8988T (cell line): ENCODE data around the gene ZNF410.
"Not testable (repeated sequence)": the region's sequence is repeated elsewhere in the genome, so short reads cannot be mapped to it uniquely, and the experiment has no call there.

Source experiments
- DNase-seq: peaks from one replicate; pipeline ENCODE4 v3.0.0; 2011

The ZNF410 gene, protein sequence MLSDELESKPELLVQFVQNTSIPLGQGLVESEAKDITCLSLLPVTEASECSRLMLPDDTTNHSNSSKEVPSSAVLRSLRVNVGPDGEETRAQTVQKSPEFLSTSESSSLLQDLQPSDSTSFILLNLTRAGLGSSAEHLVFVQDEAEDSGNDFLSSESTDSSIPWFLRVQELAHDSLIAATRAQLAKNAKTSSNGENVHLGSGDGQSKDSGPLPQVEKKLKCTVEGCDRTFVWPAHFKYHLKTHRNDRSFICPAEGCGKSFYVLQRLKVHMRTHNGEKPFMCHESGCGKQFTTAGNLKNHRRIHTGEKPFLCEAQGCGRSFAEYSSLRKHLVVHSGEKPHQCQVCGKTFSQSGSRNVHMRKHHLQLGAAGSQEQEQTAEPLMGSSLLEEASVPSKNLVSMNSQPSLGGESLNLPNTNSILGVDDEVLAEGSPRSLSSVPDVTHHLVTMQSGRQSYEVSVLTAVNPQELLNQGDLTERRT

GRCh38 chr14:73886449-73887317, at the start of gene ZNF410:
ZNF410 (plus strand) TSS chr14:73886859; CDS start chr14:73892176, 5,317 bp downstream.
- DNase-seq, result peak; percentile 68

DNA sequence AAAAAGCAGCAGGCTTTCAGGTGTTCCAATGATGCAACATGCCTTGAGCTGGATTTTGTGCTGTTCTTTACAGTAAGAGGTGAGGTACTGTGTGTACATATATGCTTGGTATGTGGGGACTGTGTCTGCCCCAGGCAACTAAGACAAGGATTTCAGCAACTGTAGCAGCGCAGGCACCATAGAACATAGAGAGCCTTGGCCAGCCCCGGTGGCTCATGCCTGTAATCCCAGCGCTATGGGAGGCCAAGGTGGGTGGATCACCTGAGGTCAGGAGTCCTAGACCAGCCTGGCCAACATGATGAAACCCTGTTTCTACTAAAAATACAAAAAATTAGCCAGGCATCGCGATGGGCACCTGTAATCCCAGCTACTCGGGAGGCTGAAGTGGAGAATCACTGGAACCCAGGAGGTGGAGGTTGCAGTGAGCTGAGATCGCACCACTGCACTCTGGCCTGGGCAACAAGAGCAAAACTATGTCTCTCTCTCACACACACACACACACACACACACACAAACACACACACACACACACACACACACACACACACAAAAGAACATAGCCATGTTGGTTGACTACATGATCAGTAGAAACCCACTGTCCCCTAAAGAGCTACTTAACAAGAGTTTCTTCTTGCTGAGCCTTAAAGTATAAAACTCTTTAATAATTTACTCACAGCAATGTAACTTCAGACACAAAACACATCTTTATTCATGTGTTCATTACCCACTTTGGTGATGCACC, 48.2 kb upstream of the ZNF410 start:
- DNase-seq, result not testable (repeated sequence)

DNA sequence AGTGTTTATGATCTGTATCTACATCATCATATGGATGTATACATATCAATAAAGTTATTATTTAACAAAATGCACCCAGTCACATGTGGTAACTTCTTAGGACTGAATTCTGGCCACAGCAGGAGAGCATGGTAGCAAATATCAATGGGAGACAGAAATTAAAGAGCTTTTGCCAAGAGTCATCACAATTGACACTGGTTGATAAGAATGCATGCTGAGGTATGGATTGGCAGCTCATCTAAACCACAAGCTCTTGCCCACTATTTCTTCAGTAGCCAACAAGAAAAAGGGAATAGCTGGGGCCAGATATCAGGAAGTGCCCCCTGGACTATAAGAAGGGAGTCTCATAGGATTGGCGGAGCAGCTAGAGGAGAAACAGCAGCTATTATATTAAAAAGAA, 44.5 kb upstream of the ZNF410 start:
- DNase-seq, result no peak

DNA sequence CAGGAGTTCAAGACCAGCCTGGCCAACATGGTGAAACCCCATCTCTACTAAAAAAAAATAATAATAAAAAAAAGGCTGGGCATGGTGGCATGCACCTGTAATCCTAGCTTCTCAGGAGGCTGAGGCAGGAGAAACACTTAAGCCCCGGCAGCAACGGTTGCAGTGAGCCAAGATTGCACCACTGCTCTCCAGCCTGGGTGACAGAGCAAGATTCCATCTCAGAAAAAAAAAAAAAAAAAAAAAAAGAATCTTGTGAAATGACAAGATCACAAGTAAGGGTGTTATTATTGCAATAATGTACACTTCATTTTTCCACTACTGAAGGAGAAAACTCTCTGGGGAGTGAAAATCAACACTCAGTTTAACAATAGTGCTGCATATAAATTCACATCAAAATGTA, 43.8 kb upstream of the ZNF410 start:
- no peak for DNase-seq

- no peak for DNase-seq
Observed at GRCh38 chr14:73843296-73843695, 43.4 kb upstream of the ZNF410 start.

DNA sequence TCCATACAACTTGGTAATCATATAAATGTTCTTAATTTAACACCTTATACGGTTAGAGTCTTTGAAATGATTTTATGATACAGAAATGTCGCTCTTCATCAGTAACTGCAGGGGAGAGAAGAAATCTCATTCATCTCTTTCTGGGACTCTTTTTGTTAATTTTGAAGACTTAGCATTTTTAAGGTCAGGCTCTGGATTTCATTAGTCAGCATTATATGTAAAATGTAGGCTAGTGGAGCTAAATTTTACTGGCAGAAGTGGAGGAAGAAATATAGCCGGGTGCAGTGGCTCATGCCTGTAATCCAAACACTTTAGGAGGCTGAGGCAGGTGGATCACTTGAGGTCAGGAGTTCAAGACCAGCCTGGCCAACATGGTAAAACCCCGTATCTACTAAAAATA, 39.7 kb upstream of the ZNF410 start:
- no peak for DNase-seq

DNA sequence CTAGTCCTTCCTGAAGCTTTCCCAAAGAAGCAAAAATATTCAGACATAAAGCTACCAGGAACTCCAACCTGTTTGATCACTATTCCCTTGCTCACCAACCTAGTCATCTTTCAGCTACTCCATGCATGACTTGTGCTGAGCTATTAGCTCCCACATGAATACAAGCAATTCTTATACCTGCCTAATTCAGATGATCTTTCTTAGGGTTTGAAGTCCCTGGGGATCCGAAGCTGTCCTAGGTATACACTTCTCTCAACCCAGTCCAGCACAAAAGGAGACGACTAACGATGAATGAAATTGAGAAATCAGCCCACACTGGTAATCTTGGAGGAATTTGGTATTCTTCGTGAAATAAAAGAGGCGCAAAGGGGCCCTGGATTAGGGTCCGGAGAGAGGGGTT, 35.7 kb upstream of the ZNF410 start:
- no peak for DNase-seq

DNA sequence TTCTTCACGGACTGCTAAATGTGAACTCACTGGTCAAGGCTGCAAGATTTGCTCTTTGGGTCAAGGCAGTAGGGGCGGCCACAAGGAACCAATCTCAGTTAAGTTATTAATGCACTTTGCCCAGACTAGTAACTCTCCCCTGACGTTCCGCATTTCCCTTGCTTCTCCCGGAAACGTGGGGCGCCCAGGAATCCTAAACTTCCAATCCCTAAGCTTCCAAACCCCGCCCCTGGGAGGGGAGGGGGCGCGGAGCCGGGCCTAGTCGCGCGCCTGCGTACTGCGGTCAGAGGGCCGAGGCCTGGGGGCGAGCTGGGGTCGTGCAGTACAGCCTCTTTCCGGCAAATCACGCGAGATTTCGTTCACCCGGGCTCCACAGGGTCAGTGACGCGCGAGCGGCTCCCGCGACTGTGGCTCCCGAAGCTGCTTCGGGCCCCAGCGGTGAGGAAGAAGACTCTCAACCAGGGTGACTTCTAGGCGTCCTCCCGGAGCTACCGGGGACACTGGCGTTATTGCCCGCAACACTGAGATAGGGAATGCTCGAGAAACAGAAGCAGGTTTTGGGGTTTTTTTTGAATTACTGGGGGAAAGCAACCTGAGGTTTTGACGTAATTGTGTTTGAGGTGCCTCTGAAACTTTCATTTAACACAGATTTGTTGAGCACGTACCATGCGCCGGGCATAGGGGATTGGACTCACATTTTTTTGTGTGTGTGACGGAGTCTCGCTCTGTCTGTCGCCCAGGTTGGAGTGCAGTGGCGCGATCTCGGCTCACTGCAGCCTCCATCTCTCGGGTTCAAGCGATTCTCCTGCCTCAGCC, 34.9 kb upstream of the ZNF410 start, which contains the start of gene PTGR2:
PTGR2 (plus strand) TSS at position 265 of the 816 bp plus-strand sequence. CDS start 7,032 bp downstream, outside the sequence.
- peak; percentile 90 for DNase-seq

DNA sequence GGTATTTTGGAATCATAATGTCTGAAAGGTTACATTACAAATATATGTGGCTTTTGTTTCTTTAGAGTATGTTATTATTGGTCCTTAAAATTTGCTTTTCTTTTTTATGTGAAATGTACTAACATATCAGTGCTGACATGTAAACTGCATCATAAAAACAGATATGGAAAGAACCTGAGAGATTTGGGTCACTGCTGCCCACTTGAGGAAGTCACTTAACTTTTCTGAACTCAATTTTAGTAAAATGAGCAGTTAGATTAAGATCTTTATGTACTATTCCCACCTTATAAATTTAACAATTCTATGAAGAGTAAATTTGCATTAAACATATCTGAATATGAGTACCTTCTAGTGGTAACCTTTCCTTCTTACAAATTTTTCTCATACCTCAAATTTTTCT, 27.5 kb upstream of the ZNF410 start:
- no peak for DNase-seq

DNA sequence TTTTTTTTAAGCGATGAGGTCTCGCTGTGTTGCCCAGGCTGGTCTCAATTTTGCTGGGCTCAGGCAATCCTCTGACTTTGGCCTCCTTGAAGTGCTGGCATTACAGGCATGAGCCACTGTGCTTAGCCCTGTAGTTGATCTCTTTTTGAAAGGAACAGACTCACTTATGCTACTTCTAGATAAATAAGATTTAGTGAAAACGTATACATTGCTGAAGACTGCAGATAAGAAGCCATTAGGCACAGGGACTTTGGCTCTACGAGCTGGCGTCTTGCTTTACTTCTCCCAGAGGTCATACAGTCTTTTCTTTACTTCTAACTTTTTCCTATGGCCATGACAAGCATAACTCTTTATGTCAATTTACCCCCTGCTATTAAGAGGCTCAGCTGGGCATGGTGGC, 25.6 kb upstream of the ZNF410 start:
- no peak for DNase-seq

DNA sequence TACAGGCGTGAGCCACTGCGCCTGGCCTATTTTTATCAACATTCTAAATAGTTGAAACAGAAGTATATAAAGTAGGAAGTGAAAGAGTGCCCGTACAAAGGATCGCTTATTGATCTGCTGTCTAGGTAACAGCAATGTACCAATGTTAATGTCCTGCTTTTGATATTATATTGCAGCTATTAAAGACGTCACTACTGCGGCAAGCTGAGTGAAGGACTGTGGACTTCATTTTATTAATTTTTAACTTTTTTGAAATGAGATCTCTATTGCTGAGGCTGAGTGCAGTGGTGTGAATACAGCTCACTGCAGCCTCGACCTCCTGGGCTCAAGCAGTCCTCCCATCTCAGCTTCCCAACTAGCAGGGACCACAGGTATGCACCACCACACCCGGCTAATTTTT, 24.2 kb upstream of the ZNF410 start:
- no peak for DNase-seq

DNA sequence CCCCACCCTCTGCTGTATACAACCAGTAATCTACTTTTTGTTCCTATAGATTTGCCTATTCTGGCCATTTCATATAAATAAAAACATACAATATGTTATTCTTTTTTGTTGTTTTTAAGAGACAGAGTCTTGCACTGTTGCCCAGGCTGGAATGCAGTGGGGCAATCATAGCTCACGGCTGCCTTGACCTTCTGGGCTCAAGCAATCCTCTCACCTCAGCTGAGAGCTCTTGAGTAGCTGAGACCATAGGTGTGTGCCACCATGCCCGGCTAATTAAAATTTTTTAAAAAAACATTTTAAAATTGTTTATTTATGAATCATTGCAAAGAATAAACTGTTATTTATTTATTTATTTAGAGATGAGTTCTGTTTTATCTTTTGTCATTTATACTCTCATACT, 23.4 kb upstream of the ZNF410 start:
- DNase-seq, result no peak

GRCh38 chr14:73865534-73866113, 21.0 kb upstream of the ZNF410 start:
- DNase-seq, result no peak

GRCh38 chr14:73869754-73870153, 16.9 kb upstream of the ZNF410 start:
- not testable (repeated sequence) for DNase-seq

DNA sequence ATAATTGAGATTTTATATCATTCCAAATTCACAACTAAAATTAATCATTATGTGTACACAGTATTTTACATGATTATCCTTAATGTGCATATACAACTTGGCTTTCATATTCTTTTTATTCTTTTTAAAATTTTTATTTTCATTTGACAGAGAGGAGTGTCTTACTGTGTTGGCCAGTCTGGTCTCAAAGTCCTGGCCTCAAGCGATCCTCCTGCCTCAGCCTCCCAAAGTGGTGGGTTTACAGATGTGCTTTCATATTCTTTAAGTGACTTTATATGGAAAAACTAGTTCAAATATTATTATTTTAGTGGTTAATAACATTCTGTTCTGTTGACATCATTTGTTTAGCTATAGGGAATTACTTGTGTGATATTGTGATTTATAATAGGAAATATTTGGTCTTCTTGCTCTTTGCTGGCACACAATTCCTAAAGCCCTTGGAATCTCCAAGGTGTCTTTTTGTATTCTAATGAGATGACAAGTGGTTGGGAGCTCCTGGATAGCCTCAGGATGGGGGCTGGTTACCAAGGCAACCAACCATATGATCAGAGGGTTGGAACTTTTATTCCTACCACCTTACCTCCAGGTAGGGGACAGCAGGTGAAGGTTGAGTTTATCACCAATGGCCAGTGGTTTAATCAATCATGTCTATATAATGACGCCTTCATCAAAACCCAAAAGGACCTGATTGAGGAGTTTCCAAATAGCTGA, 16.0 kb upstream of the ZNF410 start:
- no peak for DNase-seq

GRCh38 chr14:73873660-73874059, 13.0 kb upstream of the ZNF410 start:
- no peak for DNase-seq

- no peak for DNase-seq
Observed at GRCh38 chr14:73877790-73878189, 8.9 kb upstream of the ZNF410 start.

DNA sequence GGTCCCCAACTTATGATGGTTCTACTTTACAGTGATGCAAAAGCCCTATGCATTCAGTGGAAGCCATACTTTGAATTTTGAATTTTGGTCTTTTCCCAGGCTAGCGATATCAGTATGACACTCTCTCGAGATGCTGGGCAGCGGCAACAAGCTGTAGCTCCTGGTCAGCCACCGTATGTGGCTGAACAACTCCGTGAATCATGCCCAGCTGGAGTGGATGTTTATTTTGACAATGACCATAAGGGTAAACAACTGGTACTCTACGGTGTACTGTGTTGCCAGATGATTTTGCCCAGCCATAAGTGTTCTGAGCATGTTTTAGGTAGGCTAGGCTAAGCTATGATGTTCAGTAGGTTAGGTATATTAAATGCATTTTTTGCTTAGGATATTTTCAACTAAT, 8.2 kb upstream of the ZNF410 start:
- no peak for DNase-seq

DNA sequence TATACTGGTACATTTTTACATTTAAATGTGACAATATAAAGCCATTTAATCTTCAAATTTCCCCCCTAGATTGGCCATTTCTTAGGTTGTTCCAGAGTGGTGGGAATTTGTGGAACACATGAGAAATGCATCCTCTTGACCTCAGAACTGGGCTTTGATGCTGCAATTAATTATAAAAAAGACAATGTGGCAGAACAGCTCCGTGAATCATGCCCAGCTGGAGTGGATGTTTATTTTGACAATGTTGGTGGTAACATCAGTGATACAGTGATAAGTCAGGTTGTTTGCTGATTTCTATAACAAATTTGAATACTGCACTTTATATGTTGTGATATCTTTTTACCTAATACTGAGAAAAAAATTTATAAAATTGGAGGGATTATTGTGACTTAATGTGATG, 7.6 kb upstream of the ZNF410 start:
- no peak for DNase-seq

DNA sequence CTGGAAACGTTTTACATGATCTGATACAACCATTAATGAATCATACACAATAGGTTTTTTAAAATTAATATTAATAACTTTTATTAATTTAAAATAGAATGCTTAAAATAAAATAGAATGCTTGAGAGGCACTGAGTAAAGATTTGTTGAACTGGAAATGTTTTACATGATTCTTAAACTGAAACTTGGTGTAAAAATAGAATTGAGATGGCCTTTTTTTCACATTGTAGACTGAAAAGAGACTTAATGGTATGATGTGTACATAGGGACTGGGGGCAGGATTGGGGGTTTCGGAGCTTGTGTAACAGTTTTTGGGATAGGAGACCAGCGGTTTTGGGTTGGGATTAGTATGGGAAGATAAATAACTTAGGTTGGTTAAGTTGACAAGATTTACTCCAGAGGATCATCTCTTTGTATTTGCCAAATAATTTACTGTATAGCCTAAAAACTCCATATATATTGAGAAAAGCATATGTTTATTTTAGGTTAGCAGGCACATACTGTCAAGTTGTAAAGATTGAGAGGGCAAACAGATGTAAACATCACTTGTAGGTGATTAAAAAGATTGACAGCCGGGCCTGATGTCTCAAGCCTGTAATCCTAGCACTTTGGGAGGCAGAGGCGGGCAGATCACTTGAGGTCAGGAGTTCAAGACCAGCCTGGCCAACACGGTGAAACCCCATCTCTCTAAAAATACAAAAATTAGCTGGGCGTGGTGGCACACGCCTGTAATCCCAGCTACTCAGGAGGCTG, 2.0 kb upstream of the ZNF410 start:
- no peak for DNase-seq

DNA sequence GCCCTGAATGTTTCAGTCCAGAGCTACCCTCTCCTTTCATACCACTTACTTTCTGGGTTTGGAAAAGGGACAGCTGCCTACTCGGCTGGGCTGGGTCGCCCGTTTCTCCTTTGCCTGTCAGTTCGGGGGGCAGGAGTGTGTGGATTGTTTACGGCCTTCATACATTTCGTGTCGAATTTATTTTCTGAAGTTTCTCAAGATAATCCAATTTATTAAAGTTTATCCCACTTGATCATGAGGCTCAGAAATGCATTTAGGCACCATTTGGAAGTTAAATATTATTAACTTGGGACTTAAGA, 608 bp downstream of the ZNF410 start:
- no peak for DNase-seq
